B cell (primary cell): Measurements from ENCODE around the gene KRT80. TPM values are rescaled to one million over a fixed set of nuclear protein-coding genes. Genes with fewer than 3 reads are reported as not detected.

ENCODE experiments used
- ATAC-seq: fragments of 200-7000 bp; cut with Tn5 transposase; one replicate; pipeline ENCODE4 v1.10.0; 2021; ENCODE audit warnings: low read depth, mild to moderate bottlenecking, moderate number of reproducible peaks, moderate library complexity
- CTCF ChIA-PET: fragments of 350-600 bp; sonication (Branson Sonifier 250); formaldehyde crosslinking; loops from one replicate; lab custom pipeline; 2021; ENCODE audit warnings: antibody characterized with exemption, inconsistent platforms; lab: Charles Lee
- POLR2A ChIA-PET: fragments of 350-600 bp; sonication (Branson Sonifier 250); formaldehyde crosslinking; loops from one replicate; lab custom pipeline; 2021; ENCODE audit warnings: antibody characterized with exemption; lab: Charles Lee
- DNase-seq: peaks from one replicate; pipeline ENCODE4 v3.0.0; 2013
- H2AFZ ChIP-seq: 2 replicates; pipeline ENCODE4 v1.6.1; 2012; ENCODE audit warnings: mild to moderate bottlenecking, low read depth, low read length; ENCODE audit not compliant: insufficient read depth, poor library complexity, severe bottlenecking
- H3K27ac ChIP-seq, 2 donors: 1 replicate in 1 of 2; 2 replicates in 1 of 2; pipeline ENCODE4 v1.5.1; 2012 to 2013; ENCODE audit warnings: low read length in 2 of 2, mild to moderate bottlenecking in 2 of 2, moderate library complexity in 1 of 2
- H3K27me3 ChIP-seq, 4 experiments: fragments of 200-600 bp in 1 of 4; sonication (generic) in 1 of 4; replicated peaks in 1 of 4; 1 replicate in 2 of 4; 2 replicates in 2 of 4; pipeline versions ENCODE4 v1.6.1 to v1.7.0; 2013 to 2016; ENCODE audit warnings: low read length in 3 of 4, mild to moderate bottlenecking in 2 of 4, mixed read lengths in 1 of 4, moderate library complexity in 1 of 4; ENCODE audit not compliant: insufficient read depth in 4 of 4, control insufficient read depth in 3 of 4; ENCODE audit errors: control extremely low read depth in 1 of 4
- H3K36me3 ChIP-seq, 2 experiments: replicated peaks in 1 of 2; 1 replicate in 1 of 2; 2 replicates in 1 of 2; pipeline versions ENCODE4 v1.6.1 to v1.7.1; 2013; ENCODE audit warnings: low read length in 1 of 2; ENCODE audit not compliant: insufficient read depth in 2 of 2, control insufficient read depth in 1 of 2; ENCODE audit errors: control extremely low read depth in 1 of 2, extremely low read depth in 1 of 2
- H3K4me1 ChIP-seq, 2 donors: fragments of 200-600 bp in 1 of 2; sonication (generic) in 1 of 2; 1 replicate in 1 of 2; 2 replicates in 1 of 2; pipeline versions ENCODE4 v1.5.1 to v1.6.1; 2013 to 2017; ENCODE audit warnings: low read length in 2 of 2; ENCODE audit not compliant: control insufficient read depth in 2 of 2, insufficient read depth in 2 of 2
- H3K4me2 ChIP-seq: replicated peaks from 2 replicates; pipeline ENCODE3; 2012; ENCODE audit warnings: mild to moderate bottlenecking, low read depth, low read length; ENCODE audit not compliant: poor library complexity, severe bottlenecking
- H3K4me3 ChIP-seq, 5 experiments: fragments of 200-600 bp in 1 of 5; sonication (generic) in 1 of 5; 1 replicate in 3 of 5; 2 replicates in 2 of 5; pipeline versions ENCODE4 v1.5.1 to v1.7.0; 2011 to 2016; ENCODE audit warnings: low read length in 4 of 5, mild to moderate bottlenecking in 4 of 5, low read depth in 2 of 5, control low read depth in 1 of 5, moderate library complexity in 1 of 5; ENCODE audit not compliant: insufficient read depth in 1 of 5; ENCODE audit errors: control extremely low read depth in 1 of 5, extremely low read depth in 1 of 5
- H3K79me2 ChIP-seq: fragments of 200-600 bp; sonication (generic); one replicate; pipeline ENCODE4 v1.6.0; 2016; ENCODE audit warnings: low read length; ENCODE audit not compliant: control insufficient read depth, insufficient read depth
- H3K9ac ChIP-seq: fragments of 200-600 bp; sonication (generic); 2 replicates; pipeline ENCODE4 v1.6.1; 2017; ENCODE audit warnings: mild to moderate bottlenecking, low read length, moderate library complexity
- H3K9me3 ChIP-seq, 3 donors: one replicate each; pipeline versions ENCODE4 v1.6.1 to v1.7.1; 2013; ENCODE audit warnings: low read length in 2 of 3; ENCODE audit not compliant: control insufficient read depth in 2 of 3, insufficient read depth in 1 of 3; ENCODE audit errors: control extremely low read depth in 1 of 3
- H4K20me1 ChIP-seq: 2 replicates; pipeline ENCODE4 v1.6.0; 2012; ENCODE audit warnings: mild to moderate bottlenecking, low read length; ENCODE audit not compliant: insufficient read depth, control insufficient read depth, poor library complexity, severe bottlenecking
- H3K27ac Mint-ChIP-seq: one replicate; pipeline ENCODE4 v1.8.0; 2021; ENCODE audit warnings: mixed read lengths
- H3K27me3 Mint-ChIP-seq: one replicate; pipeline ENCODE4 v1.8.0; 2021; ENCODE audit warnings: mixed read lengths
- H3K4me1 Mint-ChIP-seq: one replicate; pipeline ENCODE4 v1.8.0; 2021; ENCODE audit warnings: mixed read lengths
- H3K4me3 Mint-ChIP-seq: one replicate; pipeline ENCODE4 v1.8.0; 2021; ENCODE audit warnings: mixed read lengths
- H3K9me3 Mint-ChIP-seq: one replicate; pipeline ENCODE4 v1.8.0; 2022; ENCODE audit warnings: mixed read lengths; ENCODE audit not compliant: insufficient read depth
- CTCF ChIP-seq: fragments of 200-600 bp; IDR thresholded peaks from one replicate; pipeline ENCODE4 v1.8.0; 2022; ENCODE audit warnings: antibody characterized with exemption, mild to moderate bottlenecking
- EZH2 ChIP-seq: IDR thresholded peaks from 2 replicates; pipeline ENCODE4 v1.6.1; 2012; ENCODE audit warnings: borderline replicate concordance, low read depth, mild to moderate bottlenecking, moderate library complexity, low read length; ENCODE audit not compliant: insufficient read depth, poor library complexity, severe bottlenecking
- WGBS: methylation state at CpG from one replicate; pipeline ENCODE4 v1.1.5; 2013; ENCODE audit warnings: missing lambda C conversion rate; ENCODE audit not compliant: insufficient coverage; 5-methylcytosine and 5-hydroxymethylcytosine counted together
- intact Hi-C: fragments of 100-400 bp; cut with micrococcal nuclease; formaldehyde crosslinking; loops from one replicate; pipeline ENCODE4 v1.10.0; 2022
- polyA plus RNA-seq: library from polyadenylated mRNA; depleted of rRNA; stranded (reverse); fragments of >200 nt; gene quantifications from 2 replicates; pipeline ENCODE4 v1.2.3, GENCODE V29; 2012
- total RNA-seq, 2 donors: library from RNA; stranded (reverse); fragments of 120-200 nt in 1 of 2; gene quantifications; 1 replicate in 1 of 2; 2 replicates in 1 of 2; pipeline versions ENCODE4 v1.2.3 to v1.2.4, GENCODE V29; 2013 to 2022

Gene KRT80
- total and polyA plus RNA-seq, 2 donors (not counting 1 experiment from before 2014, with no cell fraction given), result not detected

DNA sequence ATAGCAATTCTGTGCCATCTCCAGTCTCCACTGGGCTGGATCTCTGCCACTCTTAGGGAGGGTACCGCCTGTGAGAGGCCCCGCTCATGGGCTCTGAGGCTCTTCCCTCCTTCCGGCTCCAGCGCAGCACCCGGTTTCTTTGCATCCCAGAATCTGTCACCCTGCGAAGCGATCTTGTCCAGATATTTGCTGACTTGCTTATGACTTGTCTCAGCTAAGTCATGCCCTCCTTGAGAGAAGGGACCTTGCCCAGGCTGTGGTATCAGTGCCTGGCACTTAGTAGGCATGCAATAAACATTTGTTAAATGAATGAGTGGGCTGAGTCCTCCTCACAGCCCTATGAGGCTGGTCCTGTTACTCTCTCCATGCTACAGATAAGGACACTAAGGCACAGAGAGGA lies 13.4 kb downstream of the KRT80 start:
- Histone ChIP-seq H3K9ac (no peak overlapping the region), H3K27me3 (peaks cover 0 to 2% (median 0%) of the 10 kb centered on the region in 4 experiments), H3K36me3 (no peaks in the 10 kb centered on the region), H3K4me2 (no peak overlapping the region), H3K79me2 (no peaks in the 10 kb centered on the region), H3K4me1 (no peaks in the 10 kb centered on the region), H3K4me3 (no peak overlapping the region), H3K27ac (no peak overlapping the region), H2AFZ (no peak overlapping the region), H3K9me3 (peaks cover 0 to 3% (median 0%) of the 10 kb centered on the region in 3 donors), H4K20me1 (no peaks in the 10 kb centered on the region)
- intact Hi-C loops, result no loop called here
- POLR2A ChIA-PET, result no interaction called here
- no peak for TF ChIP-seq CTCF
- no peak for TF ChIP-seq EZH2
- no peak overlapping the region for H3K4me3 Mint-ChIP-seq
- CTCF ChIA-PET, result no interaction called here
- H3K27me3 Mint-ChIP-seq, result no peaks in the 10 kb centered on the region
- no peaks in the 10 kb centered on the region for H3K9me3 Mint-ChIP-seq
- H3K27ac Mint-ChIP-seq, result no peak overlapping the region
- H3K4me1 Mint-ChIP-seq, result no peaks in the 10 kb centered on the region
- no peak for ATAC-seq
- WGBS, result 90% methylated on average over 7 of the region's 7 CpGs
- DNase-seq, result no peak

DNA sequence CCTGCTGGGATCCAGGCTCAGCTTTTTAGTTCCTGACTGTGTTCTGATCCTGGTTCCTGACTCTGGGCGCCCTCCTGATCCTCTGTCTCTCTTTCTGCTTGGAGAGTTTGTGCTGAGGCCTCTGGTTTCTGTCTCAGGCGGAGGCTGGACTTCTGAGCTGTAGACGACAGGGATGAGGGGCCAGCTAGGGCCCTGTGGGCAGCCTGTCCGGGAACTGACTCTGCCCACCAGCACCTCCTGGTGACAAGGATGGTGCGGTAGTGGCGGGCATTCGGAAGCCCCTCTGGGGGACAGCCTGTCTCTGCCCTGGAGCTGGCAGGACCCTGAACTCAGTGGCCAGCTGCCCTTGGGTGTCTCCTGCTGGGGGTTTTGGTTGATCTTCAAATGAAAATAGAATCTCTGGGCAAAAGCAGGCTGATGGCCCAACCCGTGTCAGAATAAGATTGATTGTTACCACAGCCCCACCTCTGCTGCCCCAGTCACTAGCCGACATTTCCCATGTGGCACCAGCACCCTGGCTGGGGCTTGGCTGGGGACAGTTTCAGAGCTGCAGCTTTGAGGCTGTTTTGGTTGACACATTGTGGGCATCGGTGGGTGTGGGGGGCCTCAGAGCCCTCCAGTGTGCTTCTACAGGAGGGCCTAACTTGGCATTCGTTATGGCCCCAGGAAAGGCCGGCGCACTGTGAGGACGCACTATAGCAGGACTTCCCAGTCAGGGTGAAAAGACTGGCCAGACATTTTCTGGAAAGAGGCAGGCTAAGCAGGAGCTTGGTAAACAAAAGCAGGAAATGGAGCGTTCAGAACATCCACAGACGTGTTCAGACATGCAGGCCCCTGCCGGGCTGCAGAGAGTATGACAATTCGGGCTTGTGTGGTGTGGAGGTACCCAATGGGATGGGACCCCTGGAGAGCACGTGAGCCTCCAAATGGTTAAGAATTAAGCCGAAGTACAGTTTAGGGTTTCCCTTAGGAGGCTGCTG lies 16.2 kb downstream of the KRT80 start:
- peaks cover 0 to 3% (median 0%) of the 10 kb centered on the region in 3 donors for H3K9me3 ChIP-seq
- DNase-seq (no peak), ATAC-seq (no peak)
- no peak for TF ChIP-seq EZH2
- TF ChIP-seq CTCF, result no peak
- no peak overlapping the region for H3K9ac ChIP-seq
- 74% methylated on average over 19 of the region's 20 CpGs for WGBS
- Mint-ChIP-seq H3K4me3 (no peak overlapping the region), H3K27me3 (no peaks in the 10 kb centered on the region), H3K4me1 (no peaks in the 10 kb centered on the region), H3K27ac (no peak overlapping the region), H3K9me3 (no peaks in the 10 kb centered on the region)
- no peaks in the 10 kb centered on the region for H3K4me1 ChIP-seq
- H3K27me3 ChIP-seq, result peaks cover 0 to 2% (median 0%) of the 10 kb centered on the region in 4 experiments
- no peak overlapping the region for H3K27ac ChIP-seq
- H3K4me2 ChIP-seq, result no peak overlapping the region
- no peaks in the 10 kb centered on the region for H3K36me3 ChIP-seq
- no peak overlapping the region for H2AFZ ChIP-seq
- no peak overlapping the region for H3K4me3 ChIP-seq
- H3K79me2 ChIP-seq, result no peaks in the 10 kb centered on the region
- ChIA-PET CTCF (no interaction called here), POLR2A (no interaction called here)
- H4K20me1 ChIP-seq, result no peaks in the 10 kb centered on the region
- intact Hi-C loops, result no loop called here
